Spleen (tissue), 11 donors: ENCODE measurements around the gene PRR23E. TPM values are rescaled to one million over a fixed set of nuclear protein-coding genes. Genes with fewer than 3 reads are reported as not detected.

Experiments
- DNase-seq: peaks from one replicate; pipeline ENCODE4 v3.0.0-alpha.2; 2020
- H3K27ac ChIP-seq, 8 donors: fragments of 200-600 bp; sonication (generic) in 7 of 8; 1 replicate in 4 of 8; 2 replicates in 4 of 8; pipeline versions ENCODE4 v1.5.0 to v1.8.0; 2016 to 2021; ENCODE audit warnings: inconsistent platforms in 4 of 8, mild to moderate bottlenecking in 4 of 8, moderate library complexity in 1 of 8
- H3K27me3 ChIP-seq, 7 donors: fragments of 200-600 bp; sonication (generic) in 6 of 7; replicated peaks in 1 of 7; 1 replicate in 4 of 7; 2 replicates in 3 of 7; pipeline versions ENCODE4 v1.5.0 to v1.8.0; 2016 to 2021; ENCODE audit warnings: inconsistent platforms in 3 of 7, mild to moderate bottlenecking in 1 of 7
- H3K36me3 ChIP-seq, 6 donors: fragments of 200-600 bp; sonication (generic) in 5 of 6; 1 replicate in 4 of 6; 2 replicates in 2 of 6; pipeline versions ENCODE4 v1.5.0 to v1.8.0; 2016 to 2021; ENCODE audit warnings: inconsistent platforms in 2 of 6
- H3K4me1 ChIP-seq, 6 donors: fragments of 200-600 bp; sonication (generic) in 5 of 6; 1 replicate in 3 of 6; 2 replicates in 3 of 6; pipeline versions ENCODE4 v1.5.0 to v1.8.0; 2016 to 2021; ENCODE audit warnings: inconsistent platforms in 3 of 6
- H3K4me3 ChIP-seq, 8 donors: fragments of 200-600 bp; sonication (generic) in 7 of 8; 1 replicate in 4 of 8; 2 replicates in 4 of 8; pipeline versions ENCODE4 v1.5.0 to v1.8.0; 2016 to 2021; ENCODE audit warnings: inconsistent platforms in 4 of 8, mild to moderate bottlenecking in 4 of 8, moderate library complexity in 2 of 8
- H3K9me3 ChIP-seq, 8 donors: fragments of 200-600 bp; sonication (generic) in 7 of 8; 1 replicate in 4 of 8; 2 replicates in 4 of 8; pipeline versions ENCODE4 v1.5.0 to v1.8.0; 2016 to 2021; ENCODE audit warnings: inconsistent platforms in 4 of 8
- POLR2A ChIP-seq, 3 donors: fragments of 450-650 bp; IDR thresholded peaks; one replicate each; pipeline ENCODE4 v1.5.1; 2017; ENCODE audit warnings: antibody characterized with exemption in 3 of 3, mild to moderate bottlenecking in 1 of 3
- POLR2AphosphoS5 ChIP-seq, 3 donors: sonication (generic); formaldehyde crosslinking; IDR thresholded peaks; one replicate each; pipeline ENCODE4 v1.5.1; 2017; ENCODE audit warnings: antibody characterized with exemption in 3 of 3
- WGBS, 5 donors: extraction: QIAGEN DNeasy Blood & Tissue Kit in 3 of 5; methylation state at CpG; one replicate each; pipeline versions ENCODE4 v1.1.5 to v1.1.7; 2013 to 2018; 5-methylcytosine and 5-hydroxymethylcytosine counted together
- intact Hi-C: fragments of 100-400 bp; cut with DNase I; formaldehyde crosslinking; loops from one replicate; pipeline ENCODE4 v1.15.0; 2023; ENCODE audit warnings: low total_unique reads
- polyA plus RNA-seq, 3 donors: library from polyadenylated mRNA; stranded (reverse); fragments of 200-250 nt; gene quantifications; one replicate each; pipeline ENCODE4 v1.2.1, GENCODE V29; 2013
- total RNA-seq, 7 donors: library from RNA; depleted of rRNA in 3 of 7; stranded (reverse); fragments of >200 nt in 3 of 7; fragmentation: NEBNext Ultra II Directional in 4 of 7; extraction: Animal tissue kit (Norgen Biotek cat#: 25700) in 4 of 7; gene quantifications; one replicate each; pipeline versions ENCODE4 v1.1.0 to v1.2.1, GENCODE V29; 2016 to 2021
- TF ChIP-seq, protein P1 (sequence below), 11 experiments: fragments of 200-600 bp in 7 of 11; fragments of 450-650 bp in 4 of 11; sonication (generic) in 4 of 11; IDR thresholded peaks in 8 of 11; conservative IDR thresholded peaks in 3 of 11; 1 replicate in 7 of 11; 2 replicates in 4 of 11; pipeline versions ENCODE4 v1.4.0 to v1.8.0; 2016 to 2021; ENCODE audit warnings: antibody characterized with exemption in 11 of 11, inconsistent platforms in 4 of 11, mild to moderate bottlenecking in 1 of 11
- donor health status: healthy with polysubstance abuse.
- donor health status: DM: no; HTN: no; CAD: no; lungs with moderate emphysema.
- donor health status: DM: no; HTN: no; CAD: no.
- donor health status: Bipolar disorder and iron deficiency.
- donor health status: healthy.
- donor health status: DM: no; HTN: no; CAD: no.
- donor health status: DM: yes; HTN: yes; CAD: no.

PRR23E gene
- total and polyA plus RNA-seq, 10 donors: not detected

DNA sequence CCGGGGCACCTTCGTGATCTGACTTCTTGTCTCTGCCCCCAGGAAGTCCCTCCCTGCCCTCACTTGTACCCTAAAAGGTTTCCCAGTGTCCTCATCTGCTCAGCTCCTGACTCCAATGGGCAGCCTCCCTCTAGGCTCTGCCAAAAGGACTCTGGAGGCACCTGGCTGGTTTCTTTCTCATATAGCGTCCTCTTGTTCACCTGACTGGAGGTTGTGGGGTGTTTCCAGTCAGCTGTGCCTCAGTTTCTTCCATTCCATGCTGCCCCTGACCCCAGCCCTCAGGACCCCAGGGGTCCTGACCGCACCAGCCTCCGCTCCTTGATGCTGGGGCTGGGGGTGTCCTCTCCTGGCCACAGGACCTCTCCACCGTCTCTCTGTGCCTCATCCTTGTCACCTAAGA lies 2.5 kb downstream of the PRR23E start:
- Histone ChIP-seq H3K27ac (no peak overlapping the region), H3K27me3 (peaks cover 0 to 24% (median 0%) of the 10 kb centered on the region in 7 donors), H3K9me3 (peaks cover 0 to 30% (median 21%) of the 10 kb centered on the region in 8 donors), H3K36me3 (no peaks in the 10 kb centered on the region), H3K4me1 (no peaks in the 10 kb centered on the region), H3K4me3 (no peak overlapping the region)
- WGBS, 5 donors: 84 to 90% (median 86%) methylated on average over 6 of the region's 6 CpGs
- no peak for DNase-seq
- no peak for TF ChIP-seq POLR2A (IDR thresholded peaks at IDR 0.05)
- TF ChIP-seq, protein P1, sequence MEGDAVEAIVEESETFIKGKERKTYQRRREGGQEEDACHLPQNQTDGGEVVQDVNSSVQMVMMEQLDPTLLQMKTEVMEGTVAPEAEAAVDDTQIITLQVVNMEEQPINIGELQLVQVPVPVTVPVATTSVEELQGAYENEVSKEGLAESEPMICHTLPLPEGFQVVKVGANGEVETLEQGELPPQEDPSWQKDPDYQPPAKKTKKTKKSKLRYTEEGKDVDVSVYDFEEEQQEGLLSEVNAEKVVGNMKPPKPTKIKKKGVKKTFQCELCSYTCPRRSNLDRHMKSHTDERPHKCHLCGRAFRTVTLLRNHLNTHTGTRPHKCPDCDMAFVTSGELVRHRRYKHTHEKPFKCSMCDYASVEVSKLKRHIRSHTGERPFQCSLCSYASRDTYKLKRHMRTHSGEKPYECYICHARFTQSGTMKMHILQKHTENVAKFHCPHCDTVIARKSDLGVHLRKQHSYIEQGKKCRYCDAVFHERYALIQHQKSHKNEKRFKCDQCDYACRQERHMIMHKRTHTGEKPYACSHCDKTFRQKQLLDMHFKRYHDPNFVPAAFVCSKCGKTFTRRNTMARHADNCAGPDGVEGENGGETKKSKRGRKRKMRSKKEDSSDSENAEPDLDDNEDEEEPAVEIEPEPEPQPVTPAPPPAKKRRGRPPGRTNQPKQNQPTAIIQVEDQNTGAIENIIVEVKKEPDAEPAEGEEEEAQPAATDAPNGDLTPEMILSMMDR (IDR thresholded peaks at IDR 0.05 in 8 of 11, conservative IDR thresholded peaks at IDR 0.05 in 3 of 11): no peak
- no peak for TF ChIP-seq POLR2AphosphoS5 (IDR thresholded peaks at IDR 0.05)
- intact Hi-C loops: no loop called here

DNA sequence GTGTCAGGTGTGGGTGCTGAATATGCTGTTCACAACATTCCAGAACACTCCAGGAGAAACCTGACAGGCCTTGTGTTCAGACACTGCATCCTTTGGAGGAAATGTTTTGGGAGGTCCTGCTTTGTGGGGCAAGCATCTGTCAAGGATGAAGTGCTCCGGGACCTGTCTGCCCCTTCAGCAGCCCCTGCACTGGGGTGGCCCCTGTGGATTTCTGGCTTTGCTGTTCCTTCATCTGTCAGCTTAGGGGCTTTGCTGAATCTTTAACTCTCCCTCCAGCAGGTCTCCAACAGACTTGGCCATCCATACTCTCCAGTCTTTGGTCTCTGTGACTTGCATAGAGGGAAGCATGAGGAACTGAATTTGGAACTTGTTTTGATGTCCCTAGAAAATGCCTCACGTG lies 3.1 kb downstream of the PRR23E start:
- no peak overlapping the region for H3K4me3 ChIP-seq
- TF ChIP-seq POLR2A (IDR thresholded peaks at IDR 0.05): no peak
- TF ChIP-seq, protein P1 (IDR thresholded peaks at IDR 0.05 in 8 of 11, conservative IDR thresholded peaks at IDR 0.05 in 3 of 11): no peak
- TF ChIP-seq POLR2AphosphoS5 (IDR thresholded peaks at IDR 0.05): no peak
- no peaks in the 10 kb centered on the region for H3K36me3 ChIP-seq
- intact Hi-C loops: no loop called here
- no peak for DNase-seq
- H3K27me3 ChIP-seq: peaks cover 0 to 24% (median 0%) of the 10 kb centered on the region in 7 donors
- 52 to 75% (median 68%) methylated on average over 2 of the region's 2 CpGs for WGBS, 5 donors
- no peaks in the 10 kb centered on the region for H3K4me1 ChIP-seq
- peaks cover 0 to 24% (median 15%) of the 10 kb centered on the region in 8 donors for H3K9me3 ChIP-seq
- H3K27ac ChIP-seq: no peak overlapping the region

DNA sequence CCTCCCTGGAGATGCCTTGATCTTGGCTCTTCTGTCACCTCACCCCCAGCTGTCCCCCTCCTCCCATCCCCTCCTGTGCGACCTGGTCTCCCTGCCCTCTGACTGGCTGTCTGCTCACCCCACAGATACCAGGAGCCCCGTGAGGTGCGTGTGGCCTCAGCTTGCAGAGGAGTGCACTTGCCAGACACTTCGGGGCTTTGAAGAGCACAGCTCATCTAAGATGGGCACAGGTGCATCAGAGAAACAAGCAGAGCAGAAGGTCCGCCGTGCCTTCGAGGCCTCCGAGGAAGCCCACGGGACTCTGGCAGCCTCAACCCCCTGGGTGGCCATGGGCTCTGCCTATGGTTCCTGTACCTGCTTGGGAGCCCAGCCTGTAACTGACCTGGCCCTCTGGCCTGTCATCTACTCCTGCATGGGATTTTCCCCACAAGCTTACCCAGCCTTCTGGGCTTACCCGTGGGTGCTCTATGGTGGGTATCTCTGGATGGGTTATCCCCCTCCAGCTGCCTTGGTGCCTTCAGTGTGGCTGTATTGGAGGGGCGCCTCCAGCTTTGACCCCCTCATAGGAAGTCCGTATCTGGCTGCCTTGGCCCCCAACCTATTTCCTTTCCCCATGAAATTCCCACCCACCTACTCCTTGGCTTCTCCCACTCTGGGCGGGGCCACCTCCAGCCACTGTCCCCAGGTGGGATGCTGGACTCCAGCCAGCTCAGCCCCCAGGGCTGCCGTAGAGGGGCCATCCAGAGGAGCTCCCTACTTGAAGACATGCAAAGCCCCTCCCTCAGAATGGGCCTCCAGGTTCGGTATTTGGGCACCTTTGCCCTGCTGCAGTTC lies 3.8 kb downstream of the PRR23E start:
- no peaks in the 10 kb centered on the region for H3K36me3 ChIP-seq
- no peak overlapping the region for H3K4me3 ChIP-seq
- H3K9me3 ChIP-seq: peaks cover 0 to 17% (median 8%) of the 10 kb centered on the region in 8 donors
- H3K27ac ChIP-seq: no peak overlapping the region
- 77 to 84% (median 80%) methylated on average over 10 to 15 of the region's 15 CpGs for WGBS, 5 donors
- H3K4me1 ChIP-seq: no peaks in the 10 kb centered on the region
- DNase-seq: no peak
- intact Hi-C loops: no loop called here
- H3K27me3 ChIP-seq: peaks cover 0 to 24% (median 0%) of the 10 kb centered on the region in 7 donors
- TF ChIP-seq POLR2A (IDR thresholded peaks at IDR 0.05) (no peak), POLR2AphosphoS5 (IDR thresholded peaks at IDR 0.05) (no peak)
- TF ChIP-seq, protein P1 (IDR thresholded peaks at IDR 0.05 in 8 of 11, conservative IDR thresholded peaks at IDR 0.05 in 3 of 11): no peak
